Measurements from ENCODE around the gene SHROOM1.

GRCh38 chr5:132831095-132831860 lies 831 bp upstream of the SHROOM1 start:
- no peak for TF ChIP-seq CTCF (IDR thresholded peaks at IDR 0.05)
- TF ChIP-seq REST (IDR thresholded peaks at IDR 0.05; ENCODE audit: insufficient read depth in 1 of 2, low read depth in 2 of 2, low read length in 1 of 2) = no peak
- no peak for TF ChIP-seq POLR2AphosphoS5 (IDR thresholded peaks at IDR 0.05; ENCODE audit: low read depth, low read length)
- no peak for TF ChIP-seq SIN3A (IDR thresholded peaks at IDR 0.05; ENCODE audit: borderline replicate concordance, insufficient read depth, low read depth, low read length)
- no peak for TF ChIP-seq TCF7L2 (IDR thresholded peaks at IDR 0.05; ENCODE audit: low read depth, low read length)
